SK-N-SH treated with all-trans-retinoic acid at 6 μM for 48 hours (cell line): Measurements from ENCODE around the gene HDAC4.

Experiments used
- ATAC-seq: fragments of 200-7000 bp; cut with Tn5 transposase; 3 replicates; pipeline ENCODE4 v1.9.1; 2020; ENCODE audit warnings: mild to moderate bottlenecking, moderate library complexity
- ARNTL ChIP-seq: fragments of 450-650 bp; formaldehyde crosslinking; IDR thresholded peaks from 2 replicates; pipeline ENCODE4 v1.5.0; 2020; ENCODE audit warnings: low read depth, mild to moderate bottlenecking, moderate library complexity, borderline replicate concordance
- BACH2 ChIP-seq: fragments of 250-450 bp; sonication (Bioruptor Pico); IDR thresholded peaks from 2 replicates; pipeline ENCODE4 v1.9.0; 2021; ENCODE audit warnings: mild to moderate bottlenecking, borderline replicate concordance
- CSDC2 ChIP-seq: fragments of 250-450 bp; sonication (Bioruptor Pico); IDR thresholded peaks from 2 replicates; pipeline ENCODE4 v1.5.0; 2020; ENCODE audit warnings: mild to moderate bottlenecking, moderate library complexity
- ESRRG ChIP-seq: fragments of 250-450 bp; sonication (Bioruptor Pico); IDR thresholded peaks from 2 replicates; pipeline ENCODE4 v1.6.1; 2021; ENCODE audit warnings: mild to moderate bottlenecking
- GLIS3 ChIP-seq: fragments of 250-450 bp; sonication (Bioruptor Pico); IDR thresholded peaks from 2 replicates; pipeline ENCODE4 v1.5.0; 2020; ENCODE audit warnings: mild to moderate bottlenecking, moderate library complexity
- ISL1 ChIP-seq: fragments of 250-450 bp; sonication (Bioruptor Pico); IDR thresholded peaks from 2 replicates; pipeline ENCODE4 v2.1.2; 2022; ENCODE audit warnings: mild to moderate bottlenecking, moderate library complexity
- OSR1 ChIP-seq: fragments of 250-450 bp; sonication (Bioruptor Pico); IDR thresholded peaks from 2 replicates; pipeline ENCODE4 v1.8.0; 2022; ENCODE audit warnings: moderate library complexity, mild to moderate bottlenecking, inconsistent platforms
- PPARA ChIP-seq: fragments of 250-450 bp; sonication (Bioruptor Pico); IDR thresholded peaks from 2 replicates; pipeline ENCODE4 v1.5.0; 2020; ENCODE audit warnings: mild to moderate bottlenecking, borderline replicate concordance
- RARB ChIP-seq: fragments of 250-450 bp; sonication (Bioruptor Pico); IDR thresholded peaks from 2 replicates; pipeline ENCODE4 v1.8.0; 2021; ENCODE audit warnings: mild to moderate bottlenecking, moderate library complexity
- SNAI2 ChIP-seq: fragments of 250-450 bp; sonication (Bioruptor Pico); IDR thresholded peaks from 2 replicates; pipeline ENCODE4 v1.5.0; 2020; ENCODE audit warnings: mild to moderate bottlenecking, moderate library complexity
- TCF4 ChIP-seq: fragments of 250-450 bp; sonication (Bioruptor Pico); IDR thresholded peaks from 2 replicates; pipeline ENCODE4 v1.8.0; 2021; ENCODE audit warnings: mild to moderate bottlenecking, moderate library complexity, borderline replicate concordance
- TOX ChIP-seq: fragments of 250-450 bp; sonication (Bioruptor Pico); IDR thresholded peaks from 2 replicates; pipeline ENCODE4 v1.8.0; 2021; ENCODE audit warnings: mild to moderate bottlenecking, moderate library complexity, borderline replicate concordance
- ZC3H10 ChIP-seq: fragments of 250-450 bp; sonication (Bioruptor Pico); IDR thresholded peaks from 2 replicates; pipeline ENCODE4 v1.5.1; 2021; ENCODE audit warnings: mild to moderate bottlenecking, moderate library complexity
- ZFP3 ChIP-seq: fragments of 250-450 bp; sonication (Bioruptor Pico); IDR thresholded peaks from 2 replicates; pipeline ENCODE4 v1.5.0; 2020; ENCODE audit warnings: mild to moderate bottlenecking, moderate library complexity
- ZFP30 ChIP-seq: fragments of 450-650 bp; formaldehyde crosslinking; IDR thresholded peaks from 2 replicates; pipeline ENCODE4 v1.5.0; 2022; ENCODE audit warnings: mild to moderate bottlenecking, moderate library complexity
- ZNF565 ChIP-seq: fragments of 450-650 bp; formaldehyde crosslinking; conservative IDR thresholded peaks from 2 replicates; pipeline ENCODE4 v1.5.0; 2020; ENCODE audit warnings: low read depth, mild to moderate bottlenecking, moderate library complexity
- ZNF70 ChIP-seq: fragments of 450-650 bp; formaldehyde crosslinking; IDR thresholded peaks from 2 replicates; pipeline ENCODE4 v1.5.0; 2020; ENCODE audit warnings: mild to moderate bottlenecking, moderate library complexity
- ZNF8 ChIP-seq: fragments of 450-650 bp; formaldehyde crosslinking; IDR thresholded peaks from 2 replicates; pipeline ENCODE4 v1.5.0; 2020; ENCODE audit warnings: mild to moderate bottlenecking, moderate library complexity
- TF ChIP-seq, protein P1 (sequence below): fragments of 250-450 bp; sonication (Bioruptor Pico); IDR thresholded peaks from 2 replicates; pipeline ENCODE4 v1.5.1; 2021; ENCODE audit warnings: mild to moderate bottlenecking, moderate library complexity
- TF ChIP-seq, protein P2 (sequence below): fragments of 250-450 bp; sonication (Bioruptor Pico); IDR thresholded peaks from 2 replicates; pipeline ENCODE4 v1.5.0; 2020; ENCODE audit warnings: mild to moderate bottlenecking, moderate library complexity
- TF ChIP-seq, protein P3 (sequence below): fragments of 250-450 bp; sonication (Bioruptor Pico); IDR thresholded peaks from 2 replicates; pipeline ENCODE4 v1.8.0; 2020; ENCODE audit warnings: mild to moderate bottlenecking, moderate library complexity, borderline replicate concordance
- TF ChIP-seq, protein P4 (sequence below): fragments of 250-450 bp; sonication (Bioruptor Pico); IDR thresholded peaks from 2 replicates; pipeline ENCODE4 v1.5.1; 2020; ENCODE audit warnings: low read depth, mild to moderate bottlenecking, moderate library complexity

HDAC4 gene

GRCh38 chr2:239436669-239437335 is 36.0 kb upstream of the HDAC4 start:
- no peak for ATAC-seq
- no peak for TF ChIP-seq OSR1 (CRISPR knock-in tag)
- TF ChIP-seq ZFP3: no peak
- no peak for TF ChIP-seq SNAI2 (CRISPR knock-in tag)
- no peak for TF ChIP-seq PPARA
- TF ChIP-seq, protein P1, sequence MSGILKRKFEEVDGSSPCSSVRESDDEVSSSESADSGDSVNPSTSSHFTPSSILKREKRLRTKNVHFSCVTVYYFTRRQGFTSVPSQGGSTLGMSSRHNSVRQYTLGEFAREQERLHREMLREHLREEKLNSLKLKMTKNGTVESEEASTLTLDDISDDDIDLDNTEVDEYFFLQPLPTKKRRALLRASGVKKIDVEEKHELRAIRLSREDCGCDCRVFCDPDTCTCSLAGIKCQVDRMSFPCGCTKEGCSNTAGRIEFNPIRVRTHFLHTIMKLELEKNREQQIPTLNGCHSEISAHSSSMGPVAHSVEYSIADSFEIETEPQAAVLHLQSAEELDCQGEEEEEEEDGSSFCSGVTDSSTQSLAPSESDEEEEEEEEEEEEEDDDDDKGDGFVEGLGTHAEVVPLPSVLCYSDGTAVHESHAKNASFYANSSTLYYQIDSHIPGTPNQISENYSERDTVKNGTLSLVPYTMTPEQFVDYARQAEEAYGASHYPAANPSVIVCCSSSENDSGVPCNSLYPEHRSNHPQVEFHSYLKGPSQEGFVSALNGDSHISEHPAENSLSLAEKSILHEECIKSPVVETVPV (CRISPR knock-in tag): no peak
- no peak for TF ChIP-seq RARB (CRISPR knock-in tag)
- TF ChIP-seq ESRRG (CRISPR knock-in tag): no peak
- no peak for TF ChIP-seq ZNF70
- no peak for TF ChIP-seq TOX (CRISPR knock-in tag)
- TF ChIP-seq ZC3H10 (CRISPR knock-in tag): no peak

DNA sequence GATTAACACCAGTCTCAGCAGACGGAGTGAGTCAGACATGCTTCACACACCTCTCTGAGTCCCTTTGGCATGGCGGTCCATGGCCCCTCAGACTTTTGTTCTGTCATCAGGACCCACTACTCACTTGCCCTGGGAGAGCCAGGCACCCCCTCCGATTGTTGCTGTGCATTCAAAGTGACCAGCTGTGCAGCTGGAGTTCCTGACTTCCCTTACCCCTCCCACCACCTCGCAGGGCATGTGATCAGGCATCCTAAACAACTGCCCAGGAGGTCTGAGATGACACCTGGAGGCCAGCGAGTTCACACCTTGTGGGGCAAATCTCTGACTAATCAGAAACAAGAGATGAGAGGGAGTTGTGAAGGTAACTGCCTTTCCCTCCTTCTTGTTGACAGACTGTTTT is 35.3 kb upstream of the HDAC4 start:
- TF ChIP-seq BACH2 (CRISPR knock-in tag) (no peak), RARB (CRISPR knock-in tag) (no peak), GLIS3 (CRISPR knock-in tag) (no peak), PPARA (no peak), ZNF565 (CRISPR knock-in tag) (no peak), ZNF70 (no peak), CSDC2 (CRISPR knock-in tag) (no peak), ISL1 (CRISPR knock-in tag) (no peak), TCF4 (CRISPR knock-in tag) (no peak), ESRRG (CRISPR knock-in tag) (no peak), ARNTL (no peak)
- TF ChIP-seq, protein P1 (CRISPR knock-in tag): no peak
- TF ChIP-seq, protein P2, sequence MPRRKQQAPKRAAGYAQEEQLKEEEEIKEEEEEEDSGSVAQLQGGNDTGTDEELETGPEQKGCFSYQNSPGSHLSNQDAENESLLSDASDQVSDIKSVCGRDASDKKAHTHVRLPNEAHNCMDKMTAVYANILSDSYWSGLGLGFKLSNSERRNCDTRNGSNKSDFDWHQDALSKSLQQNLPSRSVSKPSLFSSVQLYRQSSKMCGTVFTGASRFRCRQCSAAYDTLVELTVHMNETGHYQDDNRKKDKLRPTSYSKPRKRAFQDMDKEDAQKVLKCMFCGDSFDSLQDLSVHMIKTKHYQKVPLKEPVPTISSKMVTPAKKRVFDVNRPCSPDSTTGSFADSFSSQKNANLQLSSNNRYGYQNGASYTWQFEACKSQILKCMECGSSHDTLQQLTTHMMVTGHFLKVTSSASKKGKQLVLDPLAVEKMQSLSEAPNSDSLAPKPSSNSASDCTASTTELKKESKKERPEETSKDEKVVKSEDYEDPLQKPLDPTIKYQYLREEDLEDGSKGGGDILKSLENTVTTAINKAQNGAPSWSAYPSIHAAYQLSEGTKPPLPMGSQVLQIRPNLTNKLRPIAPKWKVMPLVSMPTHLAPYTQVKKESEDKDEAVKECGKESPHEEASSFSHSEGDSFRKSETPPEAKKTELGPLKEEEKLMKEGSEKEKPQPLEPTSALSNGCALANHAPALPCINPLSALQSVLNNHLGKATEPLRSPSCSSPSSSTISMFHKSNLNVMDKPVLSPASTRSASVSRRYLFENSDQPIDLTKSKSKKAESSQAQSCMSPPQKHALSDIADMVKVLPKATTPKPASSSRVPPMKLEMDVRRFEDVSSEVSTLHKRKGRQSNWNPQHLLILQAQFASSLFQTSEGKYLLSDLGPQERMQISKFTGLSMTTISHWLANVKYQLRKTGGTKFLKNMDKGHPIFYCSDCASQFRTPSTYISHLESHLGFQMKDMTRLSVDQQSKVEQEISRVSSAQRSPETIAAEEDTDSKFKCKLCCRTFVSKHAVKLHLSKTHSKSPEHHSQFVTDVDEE (CRISPR knock-in tag): no peak
- TF ChIP-seq, protein P3, sequence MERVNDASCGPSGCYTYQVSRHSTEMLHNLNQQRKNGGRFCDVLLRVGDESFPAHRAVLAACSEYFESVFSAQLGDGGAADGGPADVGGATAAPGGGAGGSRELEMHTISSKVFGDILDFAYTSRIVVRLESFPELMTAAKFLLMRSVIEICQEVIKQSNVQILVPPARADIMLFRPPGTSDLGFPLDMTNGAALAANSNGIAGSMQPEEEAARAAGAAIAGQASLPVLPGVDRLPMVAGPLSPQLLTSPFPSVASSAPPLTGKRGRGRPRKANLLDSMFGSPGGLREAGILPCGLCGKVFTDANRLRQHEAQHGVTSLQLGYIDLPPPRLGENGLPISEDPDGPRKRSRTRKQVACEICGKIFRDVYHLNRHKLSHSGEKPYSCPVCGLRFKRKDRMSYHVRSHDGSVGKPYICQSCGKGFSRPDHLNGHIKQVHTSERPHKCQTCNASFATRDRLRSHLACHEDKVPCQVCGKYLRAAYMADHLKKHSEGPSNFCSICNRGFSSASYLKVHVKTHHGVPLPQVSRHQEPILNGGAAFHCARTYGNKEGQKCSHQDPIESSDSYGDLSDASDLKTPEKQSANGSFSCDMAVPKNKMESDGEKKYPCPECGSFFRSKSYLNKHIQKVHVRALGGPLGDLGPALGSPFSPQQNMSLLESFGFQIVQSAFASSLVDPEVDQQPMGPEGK (CRISPR knock-in tag): no peak

GRCh38 chr2:239433777-239434403 is 33.1 kb upstream of the HDAC4 start:
- TF ChIP-seq ISL1 (CRISPR knock-in tag) (no peak), ARNTL (no peak), ZNF565 (CRISPR knock-in tag) (no peak), ZFP30 (CRISPR knock-in tag) (no peak), BACH2 (CRISPR knock-in tag) (no peak), ESRRG (CRISPR knock-in tag) (no peak), ZNF8 (CRISPR knock-in tag) (no peak), ZFP3 (no peak)
- TF ChIP-seq, protein P3 (CRISPR knock-in tag): no peak
- TF ChIP-seq, protein P4, sequence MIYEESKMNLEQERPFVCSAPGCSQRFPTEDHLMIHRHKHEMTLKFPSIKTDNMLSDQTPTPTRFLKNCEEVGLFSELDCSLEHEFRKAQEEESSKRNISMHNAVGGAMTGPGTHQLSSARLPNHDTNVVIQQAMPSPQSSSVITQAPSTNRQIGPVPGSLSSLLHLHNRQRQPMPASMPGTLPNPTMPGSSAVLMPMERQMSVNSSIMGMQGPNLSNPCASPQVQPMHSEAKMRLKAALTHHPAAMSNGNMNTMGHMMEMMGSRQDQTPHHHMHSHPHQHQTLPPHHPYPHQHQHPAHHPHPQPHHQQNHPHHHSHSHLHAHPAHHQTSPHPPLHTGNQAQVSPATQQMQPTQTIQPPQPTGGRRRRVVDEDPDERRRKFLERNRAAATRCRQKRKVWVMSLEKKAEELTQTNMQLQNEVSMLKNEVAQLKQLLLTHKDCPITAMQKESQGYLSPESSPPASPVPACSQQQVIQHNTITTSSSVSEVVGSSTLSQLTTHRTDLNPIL (CRISPR knock-in tag): no peak
- no peak for ATAC-seq

More for the DNA sequence above, 35.3 kb upstream of the HDAC4 start:
- ATAC-seq: no peak
